Natural killer cell treated with Interleukin-12 subunit alpha and Interleukin-12 subunit beta and Interleukin-15 and Interleukin-18, amount 100 ng/mL, for 72 hours (primary cell): Measurements from ENCODE around the gene GFRA1. TPM values are rescaled to one million over a fixed set of nuclear protein-coding genes. Genes with fewer than 3 reads are reported as not detected.
"Not testable (repeated sequence)": the region's sequence is repeated elsewhere in the genome, so short reads cannot be mapped to it uniquely, and the experiment has no call there.

Source experiments
- ATAC-seq, 2 donors: fragments of 150-1000 bp; cut with Tn5 transposase in 1 of 2; sonication (Bioruptor Pico), chemical (Tn5 transposase) in 1 of 2; 2 replicates each; pipeline ENCODE4 v1.10.0; 2021
- DNase-seq: peaks from one replicate; pipeline ENCODE4 v3.0.0; 2022; ENCODE audit warnings: low spot score
- H3K27ac Mint-ChIP-seq, 2 donors: 1 replicate in 1 of 2; 2 replicates in 1 of 2; pipeline ENCODE4 v1.8.0; 2022; ENCODE audit warnings: mixed read lengths in 2 of 2, mild to moderate bottlenecking in 1 of 2, moderate library complexity in 1 of 2
- H3K27me3 Mint-ChIP-seq, 2 donors: 1 replicate in 1 of 2; 2 replicates in 1 of 2; pipeline ENCODE4 v1.8.0; 2022; ENCODE audit warnings: mixed read lengths in 2 of 2
- H3K36me3 Mint-ChIP-seq: one replicate; pipeline ENCODE4 v1.8.0; 2022; ENCODE audit warnings: mixed read lengths
- H3K4me1 Mint-ChIP-seq, 2 donors: 1 replicate in 1 of 2; 2 replicates in 1 of 2; pipeline ENCODE4 v1.8.0; 2022; ENCODE audit warnings: low read depth in 2 of 2, mixed read lengths in 2 of 2, mild to moderate bottlenecking in 1 of 2
- H3K4me3 Mint-ChIP-seq: one replicate; pipeline ENCODE4 v1.8.0; 2022; ENCODE audit warnings: mixed read lengths
- H3K9me3 Mint-ChIP-seq: 2 replicates; pipeline ENCODE4 v1.8.0; 2022; ENCODE audit warnings: mixed read lengths
- total RNA-seq, 2 donors: library from RNA; stranded (reverse); gene quantifications; one replicate each; pipeline ENCODE4 v1.2.3, GENCODE V29; 2022

GFRA1 gene
- total RNA-seq, 2 donors from 2014 or later, result not detected

DNA sequence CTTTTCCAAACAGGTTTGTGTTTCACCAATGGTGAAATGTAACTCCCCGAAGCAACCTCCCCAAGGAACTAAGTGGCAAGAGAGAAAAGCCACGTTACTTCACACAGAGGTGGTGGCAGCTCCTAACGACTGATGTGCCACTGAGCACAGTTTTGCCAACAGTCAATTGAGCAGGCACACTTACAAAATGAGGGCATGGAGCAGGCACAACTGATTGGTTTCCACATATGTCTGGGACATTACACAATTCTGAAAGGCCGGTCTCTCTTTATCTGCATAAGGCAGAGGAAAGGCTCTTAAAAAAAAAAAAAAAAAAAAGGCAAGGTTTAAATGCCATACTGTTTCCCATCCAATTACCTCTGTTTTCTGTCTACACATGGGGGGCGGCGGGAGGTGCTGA, 86.7 kb downstream of the GFRA1 start:
- H3K27ac Mint-ChIP-seq, result no peak overlapping the region
- H3K9me3 Mint-ChIP-seq, result peaks cover 5% of the 10 kb centered on the region
- DNase-seq (no peak), ATAC-seq (no peak)
- H3K36me3 Mint-ChIP-seq, result no peaks in the 10 kb centered on the region
- no peaks in the 10 kb centered on the region for H3K27me3 Mint-ChIP-seq
- no peak overlapping the region for H3K4me3 Mint-ChIP-seq
- no peaks in the 10 kb centered on the region for H3K4me1 Mint-ChIP-seq

DNA sequence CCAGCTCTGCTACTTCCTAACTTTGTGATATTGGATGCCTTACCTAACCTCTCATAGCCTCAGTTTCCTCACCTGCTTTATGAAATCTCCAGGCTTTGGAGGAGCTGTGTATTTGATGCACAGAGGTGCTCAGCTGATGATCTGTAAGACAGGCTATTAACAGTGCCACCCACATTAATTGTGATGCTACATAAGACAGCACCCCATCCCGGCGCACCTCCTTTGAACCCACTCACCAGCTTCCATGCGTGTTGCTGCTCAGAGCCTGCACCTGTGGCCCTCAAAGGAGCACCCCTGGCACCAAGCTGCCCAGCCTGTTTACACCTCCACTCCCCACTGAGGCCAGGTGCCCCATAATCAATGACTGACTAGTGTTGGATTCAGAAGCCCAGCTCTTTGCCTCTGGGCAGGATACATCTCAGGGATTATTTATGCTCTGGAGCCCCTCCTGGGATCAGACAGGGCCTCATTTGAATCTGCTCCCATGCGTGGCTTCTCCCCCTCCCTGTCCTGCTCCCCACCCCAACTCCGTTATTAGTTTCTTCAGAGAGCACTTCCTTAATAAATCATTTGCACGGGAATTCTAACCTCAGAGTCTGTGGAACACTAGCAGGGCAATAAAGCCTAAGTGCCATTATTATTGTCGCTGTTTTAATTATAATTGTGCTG, 87.7 kb downstream of the GFRA1 start:
- no peaks in the 10 kb centered on the region for H3K36me3 Mint-ChIP-seq
- no peak for DNase-seq
- no peak for ATAC-seq
- H3K4me3 Mint-ChIP-seq, result no peak overlapping the region
- no peaks in the 10 kb centered on the region for H3K27me3 Mint-ChIP-seq
- peaks cover 5% of the 10 kb centered on the region for H3K9me3 Mint-ChIP-seq
- H3K27ac Mint-ChIP-seq, result no peak overlapping the region
- no peaks in the 10 kb centered on the region for H3K4me1 Mint-ChIP-seq

DNA sequence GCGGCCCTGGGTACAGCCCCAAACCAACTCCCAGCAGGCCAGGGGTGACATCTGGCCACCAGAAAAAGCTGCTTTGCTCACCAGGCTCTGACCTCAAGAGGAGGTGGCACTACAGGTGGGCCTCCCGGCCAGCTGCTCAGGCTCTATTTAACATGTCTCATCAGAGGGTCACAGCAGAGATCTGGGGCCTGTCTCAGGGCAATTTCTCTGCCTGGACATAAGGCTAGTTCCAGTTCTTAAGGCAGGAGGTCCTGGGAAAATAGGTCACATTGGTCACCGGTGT, 88.6 kb downstream of the GFRA1 start:
- H3K4me3 Mint-ChIP-seq, result no peak overlapping the region
- H3K27ac Mint-ChIP-seq, result no peak overlapping the region
- no peaks in the 10 kb centered on the region for H3K27me3 Mint-ChIP-seq
- ATAC-seq (peak; percentile 8 to 31), DNase-seq (no peak)
- no peaks in the 10 kb centered on the region for H3K36me3 Mint-ChIP-seq
- peaks cover 7% of the 10 kb centered on the region for H3K9me3 Mint-ChIP-seq
- no peaks in the 10 kb centered on the region for H3K4me1 Mint-ChIP-seq

DNA sequence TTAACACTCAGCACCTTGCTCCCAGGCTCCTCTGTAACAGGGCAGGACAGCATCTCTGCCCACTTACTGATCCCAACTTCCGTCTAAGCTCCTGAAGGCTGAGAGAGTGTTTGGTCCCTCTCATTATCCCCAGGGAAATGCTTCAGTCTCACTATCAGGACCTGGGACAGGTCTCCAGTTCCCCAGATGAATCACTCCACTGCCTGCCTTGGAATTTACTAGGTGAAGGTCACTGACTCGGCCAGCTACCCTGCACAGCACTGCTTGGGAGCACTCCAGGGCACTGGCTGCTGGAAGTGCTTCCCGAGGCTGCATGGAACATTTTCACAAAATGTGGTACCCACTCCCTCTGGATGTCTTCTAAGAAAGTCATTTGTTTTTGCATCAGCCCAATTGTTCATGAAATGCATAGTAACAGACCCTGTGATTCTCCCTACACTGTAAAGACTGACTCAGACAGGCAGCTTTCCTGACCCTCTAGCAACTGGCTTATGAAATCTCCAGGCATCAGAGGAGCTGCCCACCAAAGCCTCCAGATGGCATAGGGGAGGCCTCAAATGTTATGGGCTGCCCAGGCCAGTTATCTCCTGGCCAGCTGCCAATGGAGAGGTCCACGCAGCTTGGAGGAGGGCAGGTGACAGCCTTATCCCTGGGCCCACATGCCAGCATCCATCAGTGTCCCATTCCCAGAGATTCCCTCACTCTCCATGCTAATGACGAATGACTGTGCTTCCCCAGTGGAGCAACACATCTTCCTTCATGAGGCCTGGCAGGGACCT, 89.1 kb downstream of the GFRA1 start:
- DNase-seq, result no peak
- ATAC-seq, result no peak
- no peaks in the 10 kb centered on the region for H3K36me3 Mint-ChIP-seq
- no peak overlapping the region for H3K27ac Mint-ChIP-seq
- no peaks in the 10 kb centered on the region for H3K27me3 Mint-ChIP-seq
- H3K9me3 Mint-ChIP-seq, result peaks cover 8% of the 10 kb centered on the region
- no peak overlapping the region for H3K4me3 Mint-ChIP-seq
- no peaks in the 10 kb centered on the region for H3K4me1 Mint-ChIP-seq

DNA sequence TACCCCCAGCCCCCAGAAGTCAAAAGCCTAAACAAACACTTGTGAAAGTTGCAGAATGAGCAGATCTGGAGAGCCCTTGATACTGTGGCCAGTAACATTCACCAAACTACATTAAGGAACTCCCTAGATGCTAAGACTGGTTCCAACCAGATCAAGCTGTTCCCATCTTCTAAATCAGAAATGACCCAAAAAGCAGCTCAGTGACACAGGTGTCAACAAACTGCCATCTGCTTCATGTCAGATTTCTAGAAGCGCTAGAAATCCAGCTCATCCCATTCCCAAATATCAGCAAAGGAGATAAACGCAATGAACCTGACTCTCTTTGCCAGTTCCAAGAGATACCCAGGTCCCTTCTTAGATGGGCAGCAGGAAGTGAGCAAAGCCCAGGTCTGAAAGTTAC, 90.6 kb downstream of the GFRA1 start:
- Mint-ChIP-seq H3K36me3 (no peaks in the 10 kb centered on the region), H3K4me1 (no peaks in the 10 kb centered on the region), H3K9me3 (peaks cover 8% of the 10 kb centered on the region), H3K4me3 (no peak overlapping the region), H3K27ac (no peak overlapping the region), H3K27me3 (no peaks in the 10 kb centered on the region)
- ATAC-seq (no peak), DNase-seq (no peak)

DNA sequence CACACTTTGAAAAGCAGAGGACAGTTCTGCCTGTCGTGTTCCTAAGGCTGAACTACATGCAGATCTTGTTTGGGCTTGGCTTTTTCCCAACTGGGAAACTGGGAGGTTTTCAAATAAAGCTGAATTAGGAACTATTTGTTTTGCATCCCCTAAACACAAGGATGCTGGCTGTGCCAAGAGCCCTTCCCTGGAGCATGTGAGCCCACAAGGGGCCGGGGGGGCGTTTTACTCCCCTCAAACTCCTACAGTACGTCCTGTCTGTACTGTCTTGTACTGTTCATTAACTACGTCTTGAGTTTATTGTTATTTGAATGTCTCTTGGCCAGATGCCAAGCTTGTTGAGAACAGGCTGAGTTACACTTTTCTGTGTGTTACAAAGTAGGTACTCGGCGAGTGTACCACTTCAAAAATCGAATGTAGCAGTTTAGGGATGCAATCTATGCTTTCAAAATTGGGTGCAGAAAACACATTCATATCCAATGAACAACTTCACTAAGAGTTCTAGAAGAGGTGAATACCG, 94.9 kb downstream of the GFRA1 start:
- Mint-ChIP-seq H3K9me3 (peaks cover 3% of the 10 kb centered on the region), H3K4me1 (no peaks in the 10 kb centered on the region), H3K36me3 (no peaks in the 10 kb centered on the region), H3K27me3 (no peaks in the 10 kb centered on the region), H3K4me3 (no peak overlapping the region), H3K27ac (no peak overlapping the region)
- ATAC-seq (no peak), DNase-seq (no peak)

DNA sequence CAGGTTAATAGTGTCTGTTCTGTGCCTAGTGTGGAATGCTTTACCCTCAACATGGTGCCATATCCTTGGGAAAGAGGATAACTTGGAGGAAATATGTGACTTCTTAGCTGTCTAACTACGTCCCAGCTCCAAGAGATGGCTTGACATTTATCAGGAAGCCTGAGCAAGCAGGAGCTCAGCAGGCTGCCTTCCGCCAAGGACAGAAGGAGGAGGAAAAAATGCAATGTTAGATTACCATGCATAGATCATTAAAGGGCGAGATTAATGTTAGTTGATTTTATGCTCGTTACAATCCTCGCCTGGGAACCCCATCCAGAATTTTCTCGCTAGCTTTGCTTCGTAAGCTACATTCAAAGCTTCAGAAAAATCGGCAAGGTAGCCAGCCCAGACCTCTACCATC, 97.8 kb downstream of the GFRA1 start:
- Mint-ChIP-seq H3K27me3 (no peaks in the 10 kb centered on the region), H3K9me3 (peaks cover 3% of the 10 kb centered on the region), H3K4me1 (no peaks in the 10 kb centered on the region), H3K36me3 (no peaks in the 10 kb centered on the region), H3K27ac (no peak overlapping the region), H3K4me3 (no peak overlapping the region)
- no peak for ATAC-seq
- DNase-seq, result no peak

DNA sequence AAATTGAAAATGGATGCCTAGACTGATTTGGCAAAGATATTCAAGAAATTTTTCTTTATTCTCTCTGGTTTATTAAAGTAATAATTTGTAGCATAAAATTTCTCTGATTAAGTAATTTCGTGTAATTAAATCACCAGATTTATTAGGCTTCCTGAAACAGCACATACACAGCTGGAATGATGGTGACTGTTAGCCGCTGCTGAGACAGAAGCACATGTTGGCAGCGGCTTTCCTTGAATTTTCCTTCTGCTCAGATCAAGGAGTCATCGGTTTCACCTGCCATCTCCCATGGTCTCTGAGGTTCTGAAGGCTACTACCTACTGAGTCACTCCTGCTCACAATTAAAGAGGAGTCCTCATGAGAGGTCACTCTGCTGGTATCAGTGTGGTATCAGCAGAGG, 101.5 kb downstream of the GFRA1 start:
- Mint-ChIP-seq H3K9me3 (peaks cover 3% of the 10 kb centered on the region), H3K27me3 (no peaks in the 10 kb centered on the region), H3K36me3 (no peaks in the 10 kb centered on the region), H3K4me3 (no peak overlapping the region), H3K27ac (no peak overlapping the region), H3K4me1 (no peaks in the 10 kb centered on the region)
- DNase-seq, result no peak
- no peak for ATAC-seq

DNA sequence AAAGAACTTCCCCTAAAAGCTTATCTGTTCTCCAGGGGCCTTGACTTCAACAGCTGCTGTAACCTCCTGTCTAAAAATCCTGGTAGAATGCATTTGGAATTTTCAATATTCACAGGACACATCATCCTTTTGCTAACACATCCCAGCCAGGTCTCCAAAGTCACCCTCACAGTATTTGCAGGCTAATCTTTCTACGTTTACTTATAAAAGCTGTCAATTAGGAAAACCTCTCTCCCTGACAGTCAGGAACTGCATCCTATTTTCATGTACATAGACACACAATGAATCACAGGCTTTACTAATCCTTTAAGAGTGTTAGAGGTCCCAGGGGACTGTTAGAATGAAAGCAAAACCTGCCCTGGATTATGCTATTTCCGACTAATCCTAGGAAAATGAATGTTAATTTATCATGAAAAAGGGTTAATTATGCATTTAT, 102.2 kb downstream of the GFRA1 start:
- Mint-ChIP-seq H3K4me3 (no peak overlapping the region), H3K27ac (no peak overlapping the region), H3K36me3 (no peaks in the 10 kb centered on the region), H3K4me1 (no peaks in the 10 kb centered on the region), H3K9me3 (peaks cover 8% of the 10 kb centered on the region), H3K27me3 (no peaks in the 10 kb centered on the region)
- no peak for ATAC-seq
- DNase-seq, result no peak

DNA sequence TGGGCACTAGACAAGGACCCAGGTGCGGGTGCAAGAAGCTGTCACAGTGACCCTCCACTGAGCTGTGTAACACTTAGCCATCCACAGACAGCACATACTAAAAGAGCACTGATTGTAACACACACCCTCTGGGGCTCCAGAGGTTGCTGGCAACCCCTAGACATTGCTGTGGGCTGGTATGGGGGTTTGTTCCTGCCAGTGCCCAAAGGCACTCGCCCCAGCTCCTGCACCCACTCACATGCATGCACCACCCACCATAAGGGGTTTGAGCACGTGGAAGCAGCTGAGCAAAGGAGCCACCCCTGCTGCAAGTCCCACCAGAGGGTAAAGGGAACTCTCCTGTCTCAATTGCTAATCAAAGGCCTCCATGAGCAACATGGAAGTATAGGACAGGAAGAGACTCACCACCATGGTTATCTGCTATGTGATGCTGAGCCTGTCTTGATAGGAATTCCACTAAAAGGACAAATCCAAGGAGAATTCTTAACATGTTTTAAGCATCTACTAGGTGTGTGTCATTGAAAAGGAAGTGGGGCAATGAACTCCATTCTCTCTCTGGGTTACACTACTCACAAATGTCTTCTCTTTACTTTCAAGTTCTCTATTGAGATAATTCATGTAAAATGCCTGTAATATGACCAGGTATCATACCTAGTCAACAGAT, 103.1 kb downstream of the GFRA1 start:
- no peak overlapping the region for H3K27ac Mint-ChIP-seq
- ATAC-seq, result no peak
- H3K27me3 Mint-ChIP-seq, result no peaks in the 10 kb centered on the region

DNA sequence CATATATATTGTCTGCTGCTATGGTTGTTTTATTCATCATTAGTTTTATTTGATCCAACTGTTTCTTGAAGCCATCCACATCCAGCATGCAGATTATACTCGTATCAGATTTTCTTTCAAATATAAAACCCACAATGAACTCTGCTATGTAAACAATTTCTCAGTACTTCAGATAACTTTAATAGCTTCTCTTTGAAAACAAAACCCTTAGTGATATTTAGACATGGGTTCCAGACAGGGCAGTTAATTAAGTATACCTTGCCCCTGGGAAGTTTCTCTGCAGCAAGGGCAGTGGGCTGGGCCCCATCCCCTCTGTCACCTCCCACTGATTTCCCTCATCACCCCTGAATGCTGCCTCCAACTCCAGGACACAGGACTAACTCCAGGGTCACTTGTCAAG, 104.3 kb downstream of the GFRA1 start:
- DNase-seq (no peak), ATAC-seq (no peak)
- H3K9me3 Mint-ChIP-seq, result peaks cover 13% of the 10 kb centered on the region
- no peaks in the 10 kb centered on the region for H3K4me1 Mint-ChIP-seq
- no peak overlapping the region for H3K4me3 Mint-ChIP-seq
- H3K27me3 Mint-ChIP-seq, result no peaks in the 10 kb centered on the region
- no peak overlapping the region for H3K27ac Mint-ChIP-seq
- no peaks in the 10 kb centered on the region for H3K36me3 Mint-ChIP-seq

More for the DNA sequence above, 103.1 kb downstream of the GFRA1 start:
- Mint-ChIP-seq H3K4me1 (no peaks in the 10 kb centered on the region), H3K36me3 (no peaks in the 10 kb centered on the region), H3K9me3 (peaks cover 13% of the 10 kb centered on the region), H3K4me3 (no peak overlapping the region)
- DNase-seq, result no peak

DNA sequence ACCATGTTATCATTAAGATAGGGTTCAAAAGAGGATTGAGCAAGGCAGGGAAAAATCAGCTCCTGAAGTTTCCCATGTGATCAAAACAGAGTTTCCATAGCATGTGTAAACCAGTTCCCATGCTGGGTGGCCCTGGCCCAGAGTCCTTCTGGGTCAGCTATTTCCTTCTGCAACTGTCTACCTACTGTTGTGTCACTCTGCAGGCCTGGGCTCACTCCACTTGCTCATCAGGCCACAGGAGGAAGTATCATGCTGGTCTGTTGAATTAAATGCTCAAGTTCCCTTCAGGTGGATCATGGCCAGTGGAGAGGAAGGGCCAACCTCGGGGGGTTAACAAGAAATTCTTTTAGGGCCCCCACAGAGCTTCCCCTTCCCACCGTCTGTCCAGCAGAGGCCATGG, 104.7 kb downstream of the GFRA1 start:
- no peak overlapping the region for H3K27ac Mint-ChIP-seq
- no peak for DNase-seq
- ATAC-seq, result no peak
- peaks cover 13% of the 10 kb centered on the region for H3K9me3 Mint-ChIP-seq
- no peaks in the 10 kb centered on the region for H3K36me3 Mint-ChIP-seq
- H3K4me1 Mint-ChIP-seq, result no peaks in the 10 kb centered on the region
- H3K4me3 Mint-ChIP-seq, result no peak overlapping the region
- no peaks in the 10 kb centered on the region for H3K27me3 Mint-ChIP-seq

DNA sequence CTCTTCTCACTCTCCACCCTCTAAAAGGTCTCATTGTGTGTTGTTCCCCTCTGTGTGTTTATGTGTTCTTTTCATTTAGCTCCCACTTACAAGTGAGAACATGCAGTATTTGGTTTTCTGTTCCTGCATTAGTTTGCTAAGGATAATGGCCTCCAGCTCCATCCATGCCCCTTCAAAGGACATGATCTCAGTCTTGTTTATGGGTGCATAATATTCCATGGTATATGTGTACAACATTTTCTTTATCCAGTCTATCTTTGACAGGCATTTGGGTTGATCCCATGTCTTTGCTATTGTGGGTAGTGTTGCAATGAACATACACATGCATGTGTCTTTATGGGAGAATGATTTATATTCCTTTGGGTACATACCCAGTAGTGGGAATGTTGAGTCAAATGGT, 107.1 kb downstream of the GFRA1 start:
- not testable (repeated sequence) for H3K4me1 Mint-ChIP-seq, H3K36me3 Mint-ChIP-seq, H3K4me3 Mint-ChIP-seq, ATAC-seq, H3K27me3 Mint-ChIP-seq, H3K27ac Mint-ChIP-seq, DNase-seq
- H3K9me3 Mint-ChIP-seq, result peaks cover 13% of the 10 kb centered on the region

DNA sequence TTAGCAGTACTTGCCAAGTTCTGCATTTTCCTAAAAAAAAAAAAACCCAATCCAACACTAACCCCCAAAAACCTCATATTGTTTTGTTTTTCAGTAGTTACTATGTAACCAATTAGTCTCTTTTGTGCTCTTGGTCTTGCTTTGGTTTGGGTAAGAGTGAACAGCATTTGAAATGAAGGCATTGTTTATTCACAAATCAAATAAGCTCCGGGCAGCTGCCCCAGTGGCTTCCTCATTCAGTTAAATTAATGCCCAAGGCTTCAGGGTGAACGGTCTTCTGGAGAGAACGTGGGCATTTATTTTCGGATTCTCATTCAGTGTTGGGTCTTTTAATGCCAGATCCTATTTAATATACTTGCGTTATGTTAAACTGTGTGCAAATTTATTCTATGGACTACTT, 108.7 kb downstream of the GFRA1 start:
- Mint-ChIP-seq H3K36me3 (no peaks in the 10 kb centered on the region), H3K4me1 (no peaks in the 10 kb centered on the region), H3K27ac (no peak overlapping the region), H3K27me3 (no peaks in the 10 kb centered on the region), H3K4me3 (no peak overlapping the region), H3K9me3 (peaks cover 13% of the 10 kb centered on the region)
- ATAC-seq, result no peak
- no peak for DNase-seq
